CD4-positive, alpha-beta T cell treated with Interferon gamma for 1 hour (primary cell): ENCODE results near the gene RPL21.
"Not testable (repeated sequence)": the region's sequence is repeated elsewhere in the genome, so short reads cannot be mapped to it uniquely, and the experiment has no call there.

Experiments
- DNase-seq: peaks from one replicate; pipeline ENCODE4 v3.0.0-alpha.2; 2020

The RPL21 gene

GRCh38 chr13:27251166-27252091 is at the start of gene RPL21:
RPL21 (plus strand) TSS chr13:27251558; CDS start chr13:27253777, 2,219 bp downstream.
- DNase-seq: peak; percentile 92

- no peak for DNase-seq
Measured at GRCh38 chr13:27201661-27202060, 49.7 kb upstream of the RPL21 start.

GRCh38 chr13:27203186-27203585 is 48.2 kb upstream of the RPL21 start:
- DNase-seq: no peak

GRCh38 chr13:27203854-27204253 is 47.5 kb upstream of the RPL21 start:
- no peak for DNase-seq

- no peak for DNase-seq
Measured at GRCh38 chr13:27208514-27208913, 42.8 kb upstream of the RPL21 start.

- no peak for DNase-seq
Measured at GRCh38 chr13:27211271-27211670, 40.1 kb upstream of the RPL21 start.

GRCh38 chr13:27211771-27212364 is 39.5 kb upstream of the RPL21 start:
- DNase-seq: no peak

GRCh38 chr13:27213386-27213785 is 38.0 kb upstream of the RPL21 start:
- DNase-seq: not testable (repeated sequence)

- DNase-seq: not testable (repeated sequence)
Measured at GRCh38 chr13:27217791-27218190, 33.6 kb upstream of the RPL21 start.

- not testable (repeated sequence) for DNase-seq
Measured at GRCh38 chr13:27218861-27219260, 32.5 kb upstream of the RPL21 start.

- DNase-seq: no peak
Measured at GRCh38 chr13:27219611-27220010, 31.7 kb upstream of the RPL21 start.

- DNase-seq: not testable (repeated sequence)
Measured at GRCh38 chr13:27222100-27222499, 29.3 kb upstream of the RPL21 start.

- no peak for DNase-seq
Measured at GRCh38 chr13:27226991-27227390, 24.4 kb upstream of the RPL21 start.

- no peak for DNase-seq
Measured at GRCh38 chr13:27228131-27228530, 23.2 kb upstream of the RPL21 start.

- DNase-seq: no peak
Measured at GRCh38 chr13:27229642-27230041, 21.7 kb upstream of the RPL21 start.

GRCh38 chr13:27233964-27234363 is 17.4 kb upstream of the RPL21 start:
- DNase-seq: no peak

GRCh38 chr13:27236478-27236877 is 14.9 kb upstream of the RPL21 start:
- DNase-seq: no peak

- DNase-seq: no peak
Measured at GRCh38 chr13:27242702-27243101, 8.7 kb upstream of the RPL21 start.

GRCh38 chr13:27245610-27246009 is 5.7 kb upstream of the RPL21 start:
- no peak for DNase-seq

- no peak for DNase-seq
Measured at GRCh38 chr13:27250833-27251165, 559 bp upstream of the RPL21 start.

- DNase-seq: no peak
Measured at GRCh38 chr13:27252467-27252866, 1.1 kb downstream of the RPL21 start.

GRCh38 chr13:27257233-27257568 is 5.8 kb downstream of the RPL21 start:
- DNase-seq: no peak

- DNase-seq: no peak
Measured at GRCh38 chr13:27257648-27258253, 6.4 kb downstream of the RPL21 start.
